ENCODE results near the gene LAMTOR2.

The LAMTOR2 gene

DNA sequence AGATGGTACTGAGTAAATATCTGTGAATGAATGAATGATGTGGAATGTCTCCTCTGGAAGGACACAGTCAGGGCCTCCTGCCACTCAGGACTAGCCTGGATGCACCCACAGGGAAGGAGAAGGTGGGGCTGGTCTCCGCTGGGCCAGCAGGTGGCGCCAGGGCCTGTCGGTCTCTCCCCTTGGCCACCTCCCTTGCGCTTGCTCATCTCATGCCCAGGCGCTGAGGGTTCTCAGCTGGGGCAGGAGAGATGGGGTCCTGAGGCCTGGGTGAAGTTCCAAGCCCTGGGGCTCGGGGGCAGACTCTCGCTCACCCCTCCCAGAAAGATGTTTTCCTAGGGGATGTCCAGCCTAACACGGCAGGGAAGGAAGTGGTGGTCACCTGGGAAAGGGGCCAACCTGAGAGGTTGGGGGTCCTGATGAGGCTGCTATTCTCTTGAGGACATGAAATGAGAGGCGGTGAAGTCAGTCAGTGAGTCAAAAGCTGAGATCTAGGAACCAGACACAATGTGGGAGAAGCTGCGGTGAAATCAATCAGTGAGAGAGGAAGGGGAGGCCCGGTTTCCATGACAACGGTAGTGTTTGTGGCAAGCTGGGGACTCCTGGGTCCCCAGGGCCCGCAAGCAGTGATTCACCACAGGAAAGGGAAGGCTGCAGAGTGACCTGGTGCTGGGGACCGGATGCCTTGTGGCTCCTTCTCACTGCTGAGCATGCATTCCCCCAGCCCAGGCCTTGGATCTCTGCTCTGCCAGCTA is 42.2 kb downstream of the LAMTOR2 start:
- Histone ChIP-seq H3K9me2 (replicated peaks; ENCODE audit: insufficient read depth, low read length) (no peaks in the 10 kb centered on the region), H4K20me1 (ENCODE audit: low read depth, low read length) (no peaks in the 10 kb centered on the region), H3K9ac (ENCODE audit: low read length) (no peak overlapping the region), H3K27me3 (ENCODE audit: low read length) (no peaks in the 10 kb centered on the region), H3K4me2 (ENCODE audit: low read depth, low read length, poor library complexity, severe bottlenecking) (no peak overlapping the region), H3K79me2 (ENCODE audit: insufficient read depth, low read length) (no peaks in the 10 kb centered on the region), H3K9me3 (ENCODE audit: insufficient read depth, low read length) (no peaks in the 10 kb centered on the region), H3K4me3 (ENCODE audit: insufficient read depth, low read length, poor library complexity, severe bottlenecking) (no peak overlapping the region), H3K27ac (ENCODE audit: low read depth, low read length) (no peak overlapping the region), H2AFZ (ENCODE audit: low read depth, low read length, severe bottlenecking) (no peak overlapping the region), H3F3A (ENCODE audit: insufficient read depth) (no peaks in the 10 kb centered on the region), H3K36me3 (ENCODE audit: low read length) (no peaks in the 10 kb centered on the region)
- no peak for TF ChIP-seq EZH2phosphoT487 (conservative IDR thresholded peaks at IDR 0.05; ENCODE audit: low read length)
- TF ChIP-seq, protein P1, sequence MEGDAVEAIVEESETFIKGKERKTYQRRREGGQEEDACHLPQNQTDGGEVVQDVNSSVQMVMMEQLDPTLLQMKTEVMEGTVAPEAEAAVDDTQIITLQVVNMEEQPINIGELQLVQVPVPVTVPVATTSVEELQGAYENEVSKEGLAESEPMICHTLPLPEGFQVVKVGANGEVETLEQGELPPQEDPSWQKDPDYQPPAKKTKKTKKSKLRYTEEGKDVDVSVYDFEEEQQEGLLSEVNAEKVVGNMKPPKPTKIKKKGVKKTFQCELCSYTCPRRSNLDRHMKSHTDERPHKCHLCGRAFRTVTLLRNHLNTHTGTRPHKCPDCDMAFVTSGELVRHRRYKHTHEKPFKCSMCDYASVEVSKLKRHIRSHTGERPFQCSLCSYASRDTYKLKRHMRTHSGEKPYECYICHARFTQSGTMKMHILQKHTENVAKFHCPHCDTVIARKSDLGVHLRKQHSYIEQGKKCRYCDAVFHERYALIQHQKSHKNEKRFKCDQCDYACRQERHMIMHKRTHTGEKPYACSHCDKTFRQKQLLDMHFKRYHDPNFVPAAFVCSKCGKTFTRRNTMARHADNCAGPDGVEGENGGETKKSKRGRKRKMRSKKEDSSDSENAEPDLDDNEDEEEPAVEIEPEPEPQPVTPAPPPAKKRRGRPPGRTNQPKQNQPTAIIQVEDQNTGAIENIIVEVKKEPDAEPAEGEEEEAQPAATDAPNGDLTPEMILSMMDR (IDR thresholded peaks at IDR 0.05; ENCODE audit: insufficient read depth, low read length, poor library complexity, severe bottlenecking): peak; percentile 85

DNA sequence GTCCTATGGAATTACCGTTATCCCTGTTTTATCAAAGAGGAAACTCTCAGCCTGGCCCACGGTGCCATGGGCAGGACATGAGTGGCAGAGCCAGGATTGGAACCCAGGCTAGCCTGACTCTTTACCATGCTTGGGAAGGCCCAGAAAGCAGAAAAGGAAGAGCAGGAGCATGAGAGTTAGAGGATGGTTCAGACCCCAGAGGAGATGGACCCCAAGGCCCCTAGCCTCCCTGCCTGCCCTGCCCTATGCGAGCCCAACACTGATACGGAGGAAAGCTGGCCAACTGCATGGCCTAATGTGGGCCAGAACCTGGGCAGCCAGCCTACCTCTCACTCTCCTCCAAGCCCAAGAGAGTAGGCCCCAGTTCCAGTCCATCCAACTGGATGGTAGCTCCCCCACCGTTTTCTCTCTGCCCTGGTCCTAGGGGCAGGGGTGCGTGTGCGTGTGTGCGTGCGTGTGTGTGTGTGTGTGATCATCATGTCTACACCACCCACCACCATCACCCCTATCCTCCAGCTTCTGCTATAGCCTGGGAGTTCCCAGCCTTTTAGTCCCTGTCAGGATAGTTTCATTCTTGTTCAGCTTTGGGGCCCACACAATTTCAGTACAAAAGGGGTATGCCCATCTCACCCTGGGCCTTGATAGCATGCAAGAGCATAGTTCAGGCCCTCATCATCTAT is 43.1 kb downstream of the LAMTOR2 start:
- Histone ChIP-seq H3K4me3 (ENCODE audit: insufficient read depth, low read length, poor library complexity, severe bottlenecking) (no peak overlapping the region), H3K4me2 (ENCODE audit: low read depth, low read length, poor library complexity, severe bottlenecking) (no peak overlapping the region), H3F3A (ENCODE audit: insufficient read depth) (no peaks in the 10 kb centered on the region), H3K27ac (ENCODE audit: low read depth, low read length) (no peak overlapping the region), H3K27me3 (ENCODE audit: low read length) (no peaks in the 10 kb centered on the region), H3K9me2 (replicated peaks; ENCODE audit: insufficient read depth, low read length) (no peaks in the 10 kb centered on the region), H3K9ac (ENCODE audit: low read length) (no peak overlapping the region), H2AFZ (ENCODE audit: low read depth, low read length, severe bottlenecking) (no peak overlapping the region), H4K20me1 (ENCODE audit: low read depth, low read length) (no peaks in the 10 kb centered on the region), H3K79me2 (ENCODE audit: insufficient read depth, low read length) (no peaks in the 10 kb centered on the region), H3K9me3 (ENCODE audit: insufficient read depth, low read length) (no peaks in the 10 kb centered on the region), H3K36me3 (ENCODE audit: low read length) (no peaks in the 10 kb centered on the region)
- TF ChIP-seq, protein P1 (IDR thresholded peaks at IDR 0.05; ENCODE audit: insufficient read depth, low read length, poor library complexity, severe bottlenecking): no peak
- no peak for TF ChIP-seq EZH2phosphoT487 (conservative IDR thresholded peaks at IDR 0.05; ENCODE audit: low read length)

DNA sequence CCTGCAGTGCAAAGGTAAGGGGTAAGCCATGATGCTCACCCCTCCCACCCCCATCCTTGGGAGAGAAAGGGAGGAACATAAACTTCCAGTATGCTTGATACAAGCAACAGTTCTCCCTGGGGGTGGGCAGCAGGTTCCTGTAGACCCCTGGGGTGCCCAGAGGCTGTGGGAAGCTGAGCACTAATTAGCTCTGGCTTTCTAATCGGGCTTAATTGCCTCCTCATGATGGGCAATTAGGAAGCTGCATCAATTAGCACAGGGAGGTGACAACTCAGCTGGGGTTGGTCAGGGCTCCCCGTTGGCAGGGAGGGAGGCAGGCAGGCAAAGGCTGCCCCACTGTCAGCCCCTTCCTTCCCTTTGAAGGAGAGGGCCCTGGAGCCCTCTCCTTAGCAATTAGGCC is 44.2 kb downstream of the LAMTOR2 start:
- Histone ChIP-seq H2AFZ (ENCODE audit: low read depth, low read length, severe bottlenecking) (no peak overlapping the region), H3K27me3 (ENCODE audit: low read length) (no peaks in the 10 kb centered on the region), H3K4me3 (ENCODE audit: insufficient read depth, low read length, poor library complexity, severe bottlenecking) (no peak overlapping the region), H3K4me2 (ENCODE audit: low read depth, low read length, poor library complexity, severe bottlenecking) (no peak overlapping the region), H4K20me1 (ENCODE audit: low read depth, low read length) (no peaks in the 10 kb centered on the region), H3K27ac (ENCODE audit: low read depth, low read length) (no peak overlapping the region), H3F3A (ENCODE audit: insufficient read depth) (no peaks in the 10 kb centered on the region), H3K79me2 (ENCODE audit: insufficient read depth, low read length) (no peaks in the 10 kb centered on the region), H3K9me3 (ENCODE audit: insufficient read depth, low read length) (no peaks in the 10 kb centered on the region), H3K36me3 (ENCODE audit: low read length) (no peaks in the 10 kb centered on the region), H3K9me2 (replicated peaks; ENCODE audit: insufficient read depth, low read length) (no peaks in the 10 kb centered on the region), H3K9ac (ENCODE audit: low read length) (no peak overlapping the region)
- TF ChIP-seq, protein P1 (IDR thresholded peaks at IDR 0.05; ENCODE audit: insufficient read depth, low read length, poor library complexity, severe bottlenecking): no peak
- TF ChIP-seq EZH2phosphoT487 (conservative IDR thresholded peaks at IDR 0.05; ENCODE audit: low read length): no peak

Data from SU-DHL-6 (cell line).